ENCODE results near the gene SHISA7.

DNA sequence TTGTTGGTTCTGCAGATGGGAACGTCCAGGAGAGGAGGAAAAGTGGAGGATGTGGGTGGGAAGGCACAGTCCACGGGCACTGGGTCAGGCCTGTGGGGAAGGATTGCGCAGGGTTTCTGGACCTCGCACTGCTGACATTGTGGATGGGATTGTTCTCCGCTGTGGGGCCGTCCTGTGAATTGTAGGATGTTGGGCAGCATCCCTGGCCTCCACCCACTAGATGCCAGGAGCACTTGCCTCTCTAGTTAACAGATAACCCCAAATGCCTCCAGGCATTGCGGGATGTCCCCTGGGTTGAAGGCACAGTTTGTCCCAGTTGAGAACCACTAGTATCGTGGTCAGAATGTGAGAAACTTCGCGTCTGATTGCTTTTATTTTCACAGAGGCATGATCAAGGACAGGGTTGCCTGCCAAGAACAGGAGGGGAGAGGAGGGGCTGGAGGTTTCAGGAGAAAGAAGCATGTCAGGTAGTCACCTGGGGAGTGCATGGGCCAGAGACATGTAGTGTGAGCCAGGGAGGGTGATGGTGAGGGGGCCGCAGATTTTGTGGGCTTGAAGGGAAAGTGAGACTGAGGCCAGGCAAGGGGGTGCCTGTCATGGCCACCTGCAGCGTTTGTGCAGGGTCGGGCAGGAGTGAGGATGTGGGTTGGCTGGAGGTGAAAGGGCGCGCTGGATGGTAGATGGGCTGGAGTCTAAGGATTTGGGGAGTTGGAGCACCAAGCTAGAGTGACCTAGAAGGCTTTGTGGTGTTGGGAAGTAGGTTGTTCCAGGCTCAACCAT, 36.5 kb upstream of the SHISA7 start:
- TF ChIP-seq, protein P1, sequence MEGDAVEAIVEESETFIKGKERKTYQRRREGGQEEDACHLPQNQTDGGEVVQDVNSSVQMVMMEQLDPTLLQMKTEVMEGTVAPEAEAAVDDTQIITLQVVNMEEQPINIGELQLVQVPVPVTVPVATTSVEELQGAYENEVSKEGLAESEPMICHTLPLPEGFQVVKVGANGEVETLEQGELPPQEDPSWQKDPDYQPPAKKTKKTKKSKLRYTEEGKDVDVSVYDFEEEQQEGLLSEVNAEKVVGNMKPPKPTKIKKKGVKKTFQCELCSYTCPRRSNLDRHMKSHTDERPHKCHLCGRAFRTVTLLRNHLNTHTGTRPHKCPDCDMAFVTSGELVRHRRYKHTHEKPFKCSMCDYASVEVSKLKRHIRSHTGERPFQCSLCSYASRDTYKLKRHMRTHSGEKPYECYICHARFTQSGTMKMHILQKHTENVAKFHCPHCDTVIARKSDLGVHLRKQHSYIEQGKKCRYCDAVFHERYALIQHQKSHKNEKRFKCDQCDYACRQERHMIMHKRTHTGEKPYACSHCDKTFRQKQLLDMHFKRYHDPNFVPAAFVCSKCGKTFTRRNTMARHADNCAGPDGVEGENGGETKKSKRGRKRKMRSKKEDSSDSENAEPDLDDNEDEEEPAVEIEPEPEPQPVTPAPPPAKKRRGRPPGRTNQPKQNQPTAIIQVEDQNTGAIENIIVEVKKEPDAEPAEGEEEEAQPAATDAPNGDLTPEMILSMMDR (IDR thresholded peaks at IDR 0.05), result no peak
- no peak for TF ChIP-seq ZFX (IDR thresholded peaks at IDR 0.05; ENCODE audit: borderline replicate concordance)

All from 22Rv1 (cell line).